Measurements from ENCODE around the gene GBP2. TPM values are rescaled to one million over a fixed set of nuclear protein-coding genes. Genes with fewer than 3 reads are reported as not detected.

Gene GBP2
- total RNA-seq, 1 donor from 2014 or later, result not detected

GRCh38 chr1:89125240-89125912 lies 538 bp downstream of the GBP2 start:
- Mint-ChIP-seq H3K36me3 (ENCODE audit: unreplicated experiment) (peaks cover 4% of the 10 kb centered on the region), H3K4me3 (ENCODE audit: unreplicated experiment) (no peak overlapping the region), H3K27ac (ENCODE audit: unreplicated experiment) (no peak overlapping the region), H3K4me1 (ENCODE audit: low read depth, unreplicated experiment) (no peaks in the 10 kb centered on the region), H3K9me3 (ENCODE audit: unreplicated experiment) (no peaks in the 10 kb centered on the region), H3K27me3 (ENCODE audit: unreplicated experiment) (no peaks in the 10 kb centered on the region)
- DNase-seq, result no peak
- TF ChIP-seq CTCF (IDR thresholded peaks at IDR 0.05; ENCODE audit: partially characterized antibody, unreplicated experiment), result no peak

GRCh38 chr1:89121641-89122040 lies 4.3 kb downstream of the GBP2 start:
- Mint-ChIP-seq H3K27me3 (ENCODE audit: unreplicated experiment) (no peaks in the 10 kb centered on the region), H3K4me3 (ENCODE audit: unreplicated experiment) (no peak overlapping the region), H3K4me1 (ENCODE audit: low read depth, unreplicated experiment) (no peaks in the 10 kb centered on the region), H3K36me3 (ENCODE audit: unreplicated experiment) (no peaks in the 10 kb centered on the region), H3K27ac (ENCODE audit: unreplicated experiment) (no peak overlapping the region), H3K9me3 (ENCODE audit: unreplicated experiment) (no peaks in the 10 kb centered on the region)
- DNase-seq, result no peak
- no peak for TF ChIP-seq CTCF (IDR thresholded peaks at IDR 0.05; ENCODE audit: partially characterized antibody, unreplicated experiment)

GRCh38 chr1:89114662-89115061 lies 11.3 kb downstream of the GBP2 start:
- Mint-ChIP-seq H3K36me3 (ENCODE audit: unreplicated experiment) (no peaks in the 10 kb centered on the region), H3K4me3 (ENCODE audit: unreplicated experiment) (no peak overlapping the region), H3K4me1 (ENCODE audit: low read depth, unreplicated experiment) (no peaks in the 10 kb centered on the region), H3K27me3 (ENCODE audit: unreplicated experiment) (no peaks in the 10 kb centered on the region), H3K27ac (ENCODE audit: unreplicated experiment) (no peak overlapping the region), H3K9me3 (ENCODE audit: unreplicated experiment) (no peaks in the 10 kb centered on the region)
- DNase-seq, result no peak
- no peak for TF ChIP-seq CTCF (IDR thresholded peaks at IDR 0.05; ENCODE audit: partially characterized antibody, unreplicated experiment)

GRCh38 chr1:89112871-89113613 lies 12.9 kb downstream of the GBP2 start:
- Mint-ChIP-seq H3K27ac (ENCODE audit: unreplicated experiment) (no peak overlapping the region), H3K4me1 (ENCODE audit: low read depth, unreplicated experiment) (no peaks in the 10 kb centered on the region), H3K4me3 (ENCODE audit: unreplicated experiment) (no peak overlapping the region), H3K36me3 (ENCODE audit: unreplicated experiment) (no peaks in the 10 kb centered on the region), H3K27me3 (ENCODE audit: unreplicated experiment) (no peaks in the 10 kb centered on the region), H3K9me3 (ENCODE audit: unreplicated experiment) (no peaks in the 10 kb centered on the region)
- DNase-seq, result no peak
- no peak for TF ChIP-seq CTCF (IDR thresholded peaks at IDR 0.05; ENCODE audit: partially characterized antibody, unreplicated experiment)

GRCh38 chr1:89104687-89105086 lies 21.2 kb downstream of the GBP2 start:
- DNase-seq, result no peak
- Mint-ChIP-seq H3K27me3 (ENCODE audit: unreplicated experiment) (no peaks in the 10 kb centered on the region), H3K4me1 (ENCODE audit: low read depth, unreplicated experiment) (no peaks in the 10 kb centered on the region), H3K4me3 (ENCODE audit: unreplicated experiment) (no peak overlapping the region), H3K36me3 (ENCODE audit: unreplicated experiment) (no peaks in the 10 kb centered on the region), H3K27ac (ENCODE audit: unreplicated experiment) (no peak overlapping the region), H3K9me3 (ENCODE audit: unreplicated experiment) (no peaks in the 10 kb centered on the region)
- TF ChIP-seq CTCF (IDR thresholded peaks at IDR 0.05; ENCODE audit: partially characterized antibody, unreplicated experiment), result no peak
